ENCODE measurements around the gene SCTR.

SCTR gene

GRCh38 chr2:119523952-119524694 is at the start of gene SCTR:
Gene SCTR (minus strand): TSS chr2:119524483. CDS start chr2:119524226, 257 bp downstream.
- DNase-seq = no peak

GRCh38 chr2:119567292-119567691 is 43.0 kb upstream of the SCTR start:
- no peak for DNase-seq

- DNase-seq = no peak
Measured at GRCh38 chr2:119565481-119565880, 41.2 kb upstream of the SCTR start.

- DNase-seq = no peak
Measured at GRCh38 chr2:119553687-119554344, 29.5 kb upstream of the SCTR start.

GRCh38 chr2:119552902-119553301 is 28.6 kb upstream of the SCTR start:
- no peak for DNase-seq

- no peak for DNase-seq
Measured at GRCh38 chr2:119550856-119551255, 26.6 kb upstream of the SCTR start.

- DNase-seq = no peak
Measured at GRCh38 chr2:119550346-119550745, 26.1 kb upstream of the SCTR start.

GRCh38 chr2:119549241-119549640 is 25.0 kb upstream of the SCTR start:
- no peak for DNase-seq

- DNase-seq = no peak
Measured at GRCh38 chr2:119548516-119549120, 24.3 kb upstream of the SCTR start.

- DNase-seq = no peak
Measured at GRCh38 chr2:119546447-119546767, 22.1 kb upstream of the SCTR start.

GRCh38 chr2:119545754-119546446 is 21.6 kb upstream of the SCTR start:
- DNase-seq = no peak

- no peak for DNase-seq
Measured at GRCh38 chr2:119544939-119545475, 20.7 kb upstream of the SCTR start.

- DNase-seq = no peak
Measured at GRCh38 chr2:119544075-119544938, 20.0 kb upstream of the SCTR start, which contains the start of gene CFAP221. Gene CFAP221 (plus strand): TSS chr2:119544449. CDS start chr2:119546132, 1,683 bp downstream.

- DNase-seq = no peak
Measured at GRCh38 chr2:119541476-119541875, 17.2 kb upstream of the SCTR start.

GRCh38 chr2:119537792-119538191 is 13.5 kb upstream of the SCTR start:
- DNase-seq = no peak

- DNase-seq = no peak
Measured at GRCh38 chr2:119536707-119537106, 12.4 kb upstream of the SCTR start.

- no peak for DNase-seq
Measured at GRCh38 chr2:119536211-119536610, 11.9 kb upstream of the SCTR start.

- DNase-seq = no peak
Measured at GRCh38 chr2:119533560-119533959, 9.3 kb upstream of the SCTR start.

GRCh38 chr2:119531292-119531691 is 7.0 kb upstream of the SCTR start:
- DNase-seq = no peak

- no peak for DNase-seq
Measured at GRCh38 chr2:119527999-119528398, 3.7 kb upstream of the SCTR start.

- DNase-seq = no peak
Measured at GRCh38 chr2:119525614-119526013, 1.3 kb upstream of the SCTR start.

- DNase-seq = no peak
Measured at GRCh38 chr2:119523383-119523951, 816 bp downstream of the SCTR start.
